Breast epithelium (tissue), 4 donors: ENCODE data around the gene SPCS1. TPM values are rescaled to one million over a fixed set of nuclear protein-coding genes. Genes with fewer than 3 reads are reported as not detected.

Experiments used
- DNase-seq, 2 donors: peaks; one replicate each; pipeline ENCODE4 v3.0.0-alpha.2; 2019; ENCODE audit warnings: low spot score in 2 of 2
- H3K27ac ChIP-seq, 2 donors: fragments of 200-600 bp; sonication (generic) in 1 of 2; one replicate each; pipeline ENCODE4 v1.5.1; 2016 to 2019; ENCODE audit warnings: mild to moderate bottlenecking in 1 of 2
- H3K27me3 ChIP-seq, 2 donors: fragments of 200-600 bp; sonication (generic) in 1 of 2; one replicate each; pipeline versions ENCODE4 v1.5.1 to v1.6.0; 2017 to 2019; ENCODE audit warnings: control low read depth in 1 of 2, mild to moderate bottlenecking in 1 of 2
- H3K36me3 ChIP-seq: fragments of 200-600 bp; one replicate; pipeline ENCODE4 v1.5.1; 2019
- H3K4me1 ChIP-seq, 2 donors: fragments of 200-600 bp; sonication (generic); one replicate each; pipeline ENCODE4 v1.5.1; 2016 to 2019; ENCODE audit warnings: control low read depth in 1 of 2
- H3K4me3 ChIP-seq, 3 donors: fragments of 200-600 bp; sonication (generic); 1 replicate in 2 of 3; 2 replicates in 1 of 3; pipeline ENCODE4 v1.5.1; 2016 to 2019; ENCODE audit warnings: mild to moderate bottlenecking in 3 of 3, moderate library complexity in 2 of 3
- H3K9me3 ChIP-seq, 2 donors: fragments of 200-600 bp; sonication (generic) in 1 of 2; one replicate each; pipeline ENCODE4 v1.5.1; 2016 to 2019; ENCODE audit warnings: control low read depth in 1 of 2
- POLR2A ChIP-seq: fragments of 450-650 bp; IDR thresholded peaks from one replicate; pipeline ENCODE4 v1.6.1; 2016; ENCODE audit warnings: antibody characterized with exemption, mild to moderate bottlenecking, moderate library complexity
- POLR2AphosphoS5 ChIP-seq, 3 donors: sonication (generic); formaldehyde crosslinking; IDR thresholded peaks; one replicate each; pipeline ENCODE4 v1.6.1; 2017; ENCODE audit warnings: antibody characterized with exemption in 3 of 3
- intact Hi-C: fragments of 100-400 bp; cut with DNase I; formaldehyde crosslinking; loops from one replicate; pipeline ENCODE4 v1.15.1; 2023; ENCODE audit warnings: low total_unique reads
- total RNA-seq, 3 donors: library from RNA; depleted of rRNA; stranded (reverse); fragments of >200 nt; gene quantifications; one replicate each; pipeline ENCODE4 v1.1.0, GENCODE V29; 2016
- TF ChIP-seq, protein P1 (sequence below), 3 donors: fragments of 450-650 bp; IDR thresholded peaks; one replicate each; pipeline ENCODE4 v1.5.1; 2016 to 2017; ENCODE audit warnings: antibody characterized with exemption in 3 of 3, mild to moderate bottlenecking in 3 of 3, moderate library complexity in 3 of 3

Gene SPCS1
- total RNA-seq, 3 donors from 2014 or later = 77.1 to 90.2 (median 86.5) TPM

DNA sequence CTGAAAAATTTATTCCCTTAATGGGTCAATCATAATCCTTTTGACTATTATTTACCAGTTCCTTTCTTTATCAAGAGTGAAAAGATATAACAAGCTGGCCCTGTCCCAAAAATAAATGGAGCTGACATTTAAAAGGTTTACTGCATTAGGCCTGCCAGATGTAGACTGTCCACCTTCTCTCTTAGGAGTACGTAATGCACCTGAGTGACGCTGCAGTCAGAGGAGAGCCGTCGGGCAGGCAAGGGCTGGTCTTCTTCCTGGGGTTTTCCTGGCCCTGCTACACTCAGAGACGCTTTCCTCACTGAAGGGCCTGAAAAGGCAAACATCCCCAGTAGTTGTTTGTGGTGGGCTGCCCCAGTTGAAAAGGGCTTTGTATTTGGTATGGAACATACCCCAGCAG lies 37.2 kb downstream of the SPCS1 start:
- Histone ChIP-seq H3K4me1 (no peaks in the 10 kb centered on the region), H3K27ac (no peak overlapping the region), H3K4me3 (no peak overlapping the region), H3K36me3 (no peaks in the 10 kb centered on the region), H3K27me3 (no peaks in the 10 kb centered on the region), H3K9me3 (no peaks in the 10 kb centered on the region)
- intact Hi-C loops = no loop called here
- TF ChIP-seq, protein P1, sequence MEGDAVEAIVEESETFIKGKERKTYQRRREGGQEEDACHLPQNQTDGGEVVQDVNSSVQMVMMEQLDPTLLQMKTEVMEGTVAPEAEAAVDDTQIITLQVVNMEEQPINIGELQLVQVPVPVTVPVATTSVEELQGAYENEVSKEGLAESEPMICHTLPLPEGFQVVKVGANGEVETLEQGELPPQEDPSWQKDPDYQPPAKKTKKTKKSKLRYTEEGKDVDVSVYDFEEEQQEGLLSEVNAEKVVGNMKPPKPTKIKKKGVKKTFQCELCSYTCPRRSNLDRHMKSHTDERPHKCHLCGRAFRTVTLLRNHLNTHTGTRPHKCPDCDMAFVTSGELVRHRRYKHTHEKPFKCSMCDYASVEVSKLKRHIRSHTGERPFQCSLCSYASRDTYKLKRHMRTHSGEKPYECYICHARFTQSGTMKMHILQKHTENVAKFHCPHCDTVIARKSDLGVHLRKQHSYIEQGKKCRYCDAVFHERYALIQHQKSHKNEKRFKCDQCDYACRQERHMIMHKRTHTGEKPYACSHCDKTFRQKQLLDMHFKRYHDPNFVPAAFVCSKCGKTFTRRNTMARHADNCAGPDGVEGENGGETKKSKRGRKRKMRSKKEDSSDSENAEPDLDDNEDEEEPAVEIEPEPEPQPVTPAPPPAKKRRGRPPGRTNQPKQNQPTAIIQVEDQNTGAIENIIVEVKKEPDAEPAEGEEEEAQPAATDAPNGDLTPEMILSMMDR (IDR thresholded peaks at IDR 0.05) = no peak
- no peak for TF ChIP-seq POLR2A
- no peak for TF ChIP-seq POLR2AphosphoS5 (IDR thresholded peaks at IDR 0.05)
- DNase-seq = no peak

GRCh38 chr3:52743721-52744120 lies 37.8 kb downstream of the SPCS1 start:
- Histone ChIP-seq H3K27ac (no peak overlapping the region), H3K4me1 (no peaks in the 10 kb centered on the region), H3K9me3 (no peaks in the 10 kb centered on the region), H3K4me3 (no peak overlapping the region), H3K36me3 (no peaks in the 10 kb centered on the region), H3K27me3 (no peaks in the 10 kb centered on the region)
- DNase-seq = no peak
- TF ChIP-seq POLR2AphosphoS5 (IDR thresholded peaks at IDR 0.05) (no peak), POLR2A (no peak)
- TF ChIP-seq, protein P1 (IDR thresholded peaks at IDR 0.05) = no peak
- intact Hi-C loops = no loop called here

DNA sequence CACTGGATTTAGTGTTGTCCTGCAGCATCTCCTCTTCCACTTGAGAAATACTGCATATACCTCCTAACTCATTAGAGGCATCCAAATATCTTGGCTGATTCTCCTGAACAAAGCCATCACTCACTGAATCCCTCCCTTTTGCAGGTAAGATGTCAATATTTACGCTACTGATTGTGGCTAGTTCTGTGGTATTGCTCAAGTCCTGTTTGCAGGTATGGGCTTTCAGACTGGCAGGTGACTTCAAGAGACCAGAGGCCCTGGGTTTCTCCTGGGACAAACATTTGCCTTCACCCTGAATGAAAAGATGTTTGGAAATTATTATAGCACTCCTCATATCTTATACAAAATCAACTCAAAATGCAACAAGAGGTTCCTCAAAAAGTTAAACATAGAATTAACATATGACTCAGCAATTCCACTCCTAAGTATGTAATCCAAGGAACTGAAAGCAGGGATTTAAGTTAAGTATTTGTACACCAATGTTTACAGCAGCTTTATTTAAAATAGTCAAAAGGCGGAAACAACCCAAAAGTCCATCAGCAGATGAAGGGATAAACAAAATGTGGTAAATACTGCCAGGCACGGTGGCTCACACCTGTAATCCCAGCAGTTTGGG lies 46.2 kb downstream of the SPCS1 start:
- Histone ChIP-seq H3K36me3 (peaks cover 7% of the 10 kb centered on the region), H3K27me3 (no peaks in the 10 kb centered on the region)
- intact Hi-C loops = no loop called here

GRCh38 chr3:52754373-52754772 lies 48.5 kb downstream of the SPCS1 start:
- intact Hi-C loops = no loop called here
- Histone ChIP-seq H3K27me3 (no peaks in the 10 kb centered on the region), H3K4me3 (no peak overlapping the region), H3K4me1 (no peaks in the 10 kb centered on the region), H3K27ac (no peak overlapping the region), H3K9me3 (no peaks in the 10 kb centered on the region), H3K36me3 (peaks cover 7% of the 10 kb centered on the region)
- TF ChIP-seq, protein P1 (IDR thresholded peaks at IDR 0.05) = no peak
- TF ChIP-seq POLR2A = no peak
- TF ChIP-seq POLR2AphosphoS5 (IDR thresholded peaks at IDR 0.05) = no peak
- DNase-seq = no peak

More for the DNA sequence above, 46.2 kb downstream of the SPCS1 start:
- DNase-seq = no peak
- Histone ChIP-seq H3K27ac (no peak overlapping the region), H3K9me3 (no peaks in the 10 kb centered on the region), H3K4me3 (no peak overlapping the region), H3K4me1 (no peaks in the 10 kb centered on the region)
- TF ChIP-seq POLR2AphosphoS5 (IDR thresholded peaks at IDR 0.05) (no peak), POLR2A (no peak)
- TF ChIP-seq, protein P1 (IDR thresholded peaks at IDR 0.05) = no peak

GRCh38 chr3:52756141-52756540 lies 50.2 kb downstream of the SPCS1 start:
- DNase-seq = no peak

More at GRCh38 chr3:52756141-52756540, 50.2 kb downstream of the SPCS1 start:
- no peaks in the 10 kb centered on the region for H3K9me3 ChIP-seq
- no peaks in the 10 kb centered on the region for H3K4me1 ChIP-seq
- no peak overlapping the region for H3K27ac ChIP-seq
- H3K27me3 ChIP-seq = no peaks in the 10 kb centered on the region
- intact Hi-C loops = no loop called here
- no peak overlapping the region for H3K4me3 ChIP-seq
- TF ChIP-seq POLR2A = no peak
- no peak for TF ChIP-seq POLR2AphosphoS5 (IDR thresholded peaks at IDR 0.05)
- TF ChIP-seq, protein P1 (IDR thresholded peaks at IDR 0.05) = no peak
- H3K36me3 ChIP-seq = no peaks in the 10 kb centered on the region

Other genes starting within 250 kb of the SPCS1 start
- 100 to 1,000 TPM in 1 of 3 donors, 10 to 100 TPM in 2; 47.7 to 149 (median 55.4) TPM for gene STAB1, start 210.8 kb upstream of the SPCS1 start, total RNA-seq
- 10 to 100 TPM; 26.5 to 35.7 (median 28.6) TPM for gene NT5DC2, start 172.2 kb upstream of the SPCS1 start, total RNA-seq
- 10 to 100 TPM in 1 of 3 donors, 1 to 10 TPM in 2; 1.3 to 14.1 (median 1.8) TPM for gene UQCC5, start 169.5 kb upstream of the SPCS1 start, total RNA-seq
- gene PBRM1, start 20.2 kb upstream of the SPCS1 start, total RNA-seq = 10 to 100 TPM; 81.0 to 98.7 (median 98.6) TPM
- gene GNL3, start 20.1 kb upstream of the SPCS1 start, total RNA-seq = 100 to 1,000 TPM in 2 of 3 donors, 10 to 100 TPM in 1; 57.3 to 137 (median 126) TPM
- gene GLT8D1, start 315 bp upstream of the SPCS1 start, total RNA-seq = 10 to 100 TPM; 44.5 to 65.7 (median 56.4) TPM
- gene NEK4, start 64.8 kb downstream of the SPCS1 start, total RNA-seq = 10 to 100 TPM; 16.5 to 32.4 (median 30.0) TPM
- under 1 TPM in 2 of 3 donors, not detected in 1; 0.32 to 0.33 TPM for gene ITIH1, start 71.5 kb downstream of the SPCS1 start, total RNA-seq
- 1 to 10 TPM in 1 of 3 donors, under 1 TPM in 2; 0.64 to 6.6 (median 0.88) TPM for gene ITIH3, start 88.7 kb downstream of the SPCS1 start, total RNA-seq
- 1 to 10 TPM; 5.6 to 9.5 (median 5.8) TPM for gene ITIH4, start 124.6 kb downstream of the SPCS1 start, total RNA-seq
- 10 to 100 TPM in 1 of 3 donors, 1 to 10 TPM in 2; 5.9 to 13.0 (median 6.9) TPM for gene MUSTN1, start 128.9 kb downstream of the SPCS1 start, total RNA-seq
- gene STIMATE, start 191.4 kb downstream of the SPCS1 start, total RNA-seq = 10 to 100 TPM; 14.0 to 18.7 (median 14.7) TPM